ENCODE data around the gene ERICH4. TPM values are rescaled to one million over a fixed set of nuclear protein-coding genes. Genes with fewer than 3 reads are reported as not detected.
A peak's percentile ranks its signal among the peaks of the same experiment; 100 is the strongest.

ERICH4 gene
- total and polyA plus RNA-seq, 9 of the 15 experiments (the other 6 are each of a cell fraction or from before 2014, with no cell fraction given): not detected

GRCh38 chr19:41439441-41440222 is 3.3 kb upstream of the ERICH4 start, which contains the start of gene DMAC2 (continued):
- TF ChIP-seq, protein P1, sequence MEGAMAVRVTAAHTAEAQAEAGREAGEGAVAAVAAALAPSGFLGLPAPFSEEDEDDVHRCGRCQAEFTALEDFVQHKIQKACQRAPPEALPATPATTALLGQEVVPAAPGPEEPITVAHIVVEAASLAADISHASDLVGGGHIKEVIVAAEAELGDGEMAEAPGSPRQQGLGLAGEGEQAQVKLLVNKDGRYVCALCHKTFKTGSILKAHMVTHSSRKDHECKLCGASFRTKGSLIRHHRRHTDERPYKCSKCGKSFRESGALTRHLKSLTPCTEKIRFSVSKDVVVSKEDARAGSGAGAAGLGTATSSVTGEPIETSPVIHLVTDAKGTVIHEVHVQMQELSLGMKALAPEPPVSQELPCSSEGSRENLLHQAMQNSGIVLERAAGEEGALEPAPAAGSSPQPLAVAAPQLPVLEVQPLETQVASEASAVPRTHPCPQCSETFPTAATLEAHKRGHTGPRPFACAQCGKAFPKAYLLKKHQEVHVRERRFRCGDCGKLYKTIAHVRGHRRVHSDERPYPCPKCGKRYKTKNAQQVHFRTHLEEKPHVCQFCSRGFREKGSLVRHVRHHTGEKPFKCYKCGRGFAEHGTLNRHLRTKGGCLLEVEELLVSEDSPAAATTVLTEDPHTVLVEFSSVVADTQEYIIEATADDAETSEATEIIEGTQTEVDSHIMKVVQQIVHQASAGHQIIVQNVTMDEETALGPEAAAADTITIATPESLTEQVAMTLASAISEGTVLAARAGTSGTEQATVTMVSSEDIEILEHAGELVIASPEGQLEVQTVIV (CRISPR knock-in tag; IDR thresholded peaks at IDR 0.05; ENCODE audit: borderline replicate concordance): no peak
- no peak for TF ChIP-seq NR2F6 (CRISPR knock-in tag; IDR thresholded peaks at IDR 0.05)
- TF ChIP-seq KDM1A (IDR thresholded peaks at IDR 0.05): no peak
- peak; percentile 91 for TF ChIP-seq ADNP (tag; IDR thresholded peaks at IDR 0.05)
- no peak for TF ChIP-seq NR3C1 (CRISPR knock-in tag; IDR thresholded peaks at IDR 0.05)
- TF ChIP-seq RREB1 (CRISPR knock-in tag; IDR thresholded peaks at IDR 0.05): no peak
- peak; percentile 85 for TF ChIP-seq ATF3 (IDR thresholded peaks at IDR 0.05)
- TF ChIP-seq ATF3 (CRISPR knock-in tag; conservative IDR thresholded peaks at IDR 0.05): 0 out of 2 replicates have a peak, but pooled peaks have one; percentile 48
- TF ChIP-seq ZNF253 (CRISPR knock-in tag; conservative IDR thresholded peaks at IDR 0.05): no peak
- no peak for TF ChIP-seq PRMT5 (CRISPR knock-in tag; IDR thresholded peaks at IDR 0.05)
- TF ChIP-seq ZNF316 (IDR thresholded peaks at IDR 0.05): no peak
- TF ChIP-seq, protein P2, sequence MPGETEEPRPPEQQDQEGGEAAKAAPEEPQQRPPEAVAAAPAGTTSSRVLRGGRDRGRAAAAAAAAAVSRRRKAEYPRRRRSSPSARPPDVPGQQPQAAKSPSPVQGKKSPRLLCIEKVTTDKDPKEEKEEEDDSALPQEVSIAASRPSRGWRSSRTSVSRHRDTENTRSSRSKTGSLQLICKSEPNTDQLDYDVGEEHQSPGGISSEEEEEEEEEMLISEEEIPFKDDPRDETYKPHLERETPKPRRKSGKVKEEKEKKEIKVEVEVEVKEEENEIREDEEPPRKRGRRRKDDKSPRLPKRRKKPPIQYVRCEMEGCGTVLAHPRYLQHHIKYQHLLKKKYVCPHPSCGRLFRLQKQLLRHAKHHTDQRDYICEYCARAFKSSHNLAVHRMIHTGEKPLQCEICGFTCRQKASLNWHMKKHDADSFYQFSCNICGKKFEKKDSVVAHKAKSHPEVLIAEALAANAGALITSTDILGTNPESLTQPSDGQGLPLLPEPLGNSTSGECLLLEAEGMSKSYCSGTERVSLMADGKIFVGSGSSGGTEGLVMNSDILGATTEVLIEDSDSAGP (CRISPR knock-in tag; IDR thresholded peaks at IDR 0.05): peak; percentile 98
- TF ChIP-seq, protein P3, sequence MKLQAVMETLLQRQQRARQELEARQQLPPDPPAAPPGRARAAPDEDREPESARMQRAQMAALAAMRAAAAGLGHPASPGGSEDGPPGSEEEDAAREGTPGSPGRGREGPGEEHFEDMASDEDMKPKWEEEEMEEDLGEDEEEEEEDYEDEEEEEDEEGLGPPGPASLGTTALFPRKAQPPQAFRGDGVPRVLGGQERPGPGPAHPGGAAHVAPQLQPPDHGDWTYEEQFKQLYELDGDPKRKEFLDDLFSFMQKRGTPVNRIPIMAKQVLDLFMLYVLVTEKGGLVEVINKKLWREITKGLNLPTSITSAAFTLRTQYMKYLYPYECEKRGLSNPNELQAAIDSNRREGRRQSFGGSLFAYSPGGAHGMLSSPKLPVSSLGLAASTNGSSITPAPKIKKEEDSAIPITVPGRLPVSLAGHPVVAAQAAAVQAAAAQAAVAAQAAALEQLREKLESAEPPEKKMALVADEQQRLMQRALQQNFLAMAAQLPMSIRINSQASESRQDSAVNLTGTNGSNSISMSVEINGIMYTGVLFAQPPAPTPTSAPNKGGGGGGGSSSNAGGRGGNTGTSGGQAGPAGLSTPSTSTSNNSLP (IDR thresholded peaks at IDR 0.05; ENCODE audit: borderline replicate concordance, low read depth, low read length): no peak
- TF ChIP-seq ZNF146 (CRISPR knock-in tag; IDR thresholded peaks at IDR 0.05; ENCODE audit: unreplicated experiment): no peak
